Parathyroid adenoma (tissue), 2 donors: Measurements from ENCODE around the gene CDIPT.

Experiments
- H2AFZ ChIP-seq: fragments of 300-600 bp; sonication (generic); one replicate; pipeline ENCODE4 v1.7.0; 2017; ENCODE audit warnings: antibody characterized with exemption, mild to moderate bottlenecking
- H3K27ac ChIP-seq: fragments of 300-600 bp; sonication (generic); one replicate; pipeline ENCODE4 v1.7.0; 2017
- H3K27me3 ChIP-seq: fragments of 300-600 bp; sonication (generic); one replicate; pipeline ENCODE4 v1.7.0; 2017; ENCODE audit warnings: low read length; ENCODE audit not compliant: control insufficient read depth, insufficient read depth
- H3K36me3 ChIP-seq: fragments of 300-600 bp; sonication (generic); one replicate; pipeline ENCODE4 v1.7.0; 2017; ENCODE audit warnings: low read length; ENCODE audit not compliant: control insufficient read depth, insufficient read depth
- H3K4me1 ChIP-seq: fragments of 300-600 bp; sonication (generic); one replicate; pipeline ENCODE4 v1.7.0; 2017; ENCODE audit warnings: control low read depth
- H3K4me2 ChIP-seq: fragments of 300-600 bp; sonication (generic); one replicate; pipeline ENCODE4 v1.7.0; 2017; ENCODE audit warnings: low read length
- H3K4me3 ChIP-seq: fragments of 300-600 bp; sonication (generic); one replicate; pipeline ENCODE4 v1.7.0; 2017; ENCODE audit warnings: low read depth, low read length
- H3K79me2 ChIP-seq: fragments of 300-600 bp; sonication (generic); one replicate; pipeline ENCODE4 v1.7.0; 2017; ENCODE audit warnings: control low read depth
- H3K9ac ChIP-seq: fragments of 300-600 bp; sonication (generic); one replicate; pipeline ENCODE4 v1.7.0; 2017; ENCODE audit warnings: mild to moderate bottlenecking
- H3K9me3 ChIP-seq: fragments of 300-600 bp; sonication (generic); one replicate; pipeline ENCODE4 v1.7.0; 2017; ENCODE audit warnings: low read length; ENCODE audit not compliant: control insufficient read depth
- TF ChIP-seq, protein P1 (sequence below): fragments of 300-600 bp; sonication (generic); IDR thresholded peaks from one replicate; pipeline ENCODE4 v1.7.0; 2017; ENCODE audit warnings: antibody characterized with exemption, mild to moderate bottlenecking
- donor health status: primary hyperparathyroidism.

Gene CDIPT

DNA sequence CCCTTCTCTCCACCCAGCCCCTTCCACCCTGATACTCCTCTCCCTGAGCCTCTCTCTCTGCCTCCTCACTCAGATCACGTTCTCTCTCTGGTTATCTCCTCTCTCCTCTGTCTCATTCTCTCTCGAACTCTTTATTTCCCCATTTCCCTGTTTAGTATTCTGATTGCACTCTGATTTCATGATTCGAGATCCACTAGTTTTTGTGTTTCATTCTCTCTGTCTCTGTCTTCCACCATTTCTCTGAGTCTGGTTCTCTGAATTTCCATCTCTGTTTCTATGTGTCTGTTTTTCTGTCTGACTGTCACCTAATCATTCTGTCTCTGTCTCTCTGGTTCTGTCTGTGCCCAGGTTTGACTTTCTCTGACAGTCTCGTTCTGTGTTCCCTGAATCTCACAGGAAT is 34.3 kb upstream of the CDIPT start:
- Histone ChIP-seq H3K4me3 (no peak overlapping the region), H3K4me2 (no peak overlapping the region), H3K36me3 (no peaks in the 10 kb centered on the region), H3K27me3 (no peaks in the 10 kb centered on the region), H2AFZ (no peak overlapping the region), H3K79me2 (no peaks in the 10 kb centered on the region), H3K9ac (no peak overlapping the region), H3K9me3 (no peaks in the 10 kb centered on the region), H3K4me1 (peaks cover 11% of the 10 kb centered on the region), H3K27ac (no peak overlapping the region)
- TF ChIP-seq, protein P1, sequence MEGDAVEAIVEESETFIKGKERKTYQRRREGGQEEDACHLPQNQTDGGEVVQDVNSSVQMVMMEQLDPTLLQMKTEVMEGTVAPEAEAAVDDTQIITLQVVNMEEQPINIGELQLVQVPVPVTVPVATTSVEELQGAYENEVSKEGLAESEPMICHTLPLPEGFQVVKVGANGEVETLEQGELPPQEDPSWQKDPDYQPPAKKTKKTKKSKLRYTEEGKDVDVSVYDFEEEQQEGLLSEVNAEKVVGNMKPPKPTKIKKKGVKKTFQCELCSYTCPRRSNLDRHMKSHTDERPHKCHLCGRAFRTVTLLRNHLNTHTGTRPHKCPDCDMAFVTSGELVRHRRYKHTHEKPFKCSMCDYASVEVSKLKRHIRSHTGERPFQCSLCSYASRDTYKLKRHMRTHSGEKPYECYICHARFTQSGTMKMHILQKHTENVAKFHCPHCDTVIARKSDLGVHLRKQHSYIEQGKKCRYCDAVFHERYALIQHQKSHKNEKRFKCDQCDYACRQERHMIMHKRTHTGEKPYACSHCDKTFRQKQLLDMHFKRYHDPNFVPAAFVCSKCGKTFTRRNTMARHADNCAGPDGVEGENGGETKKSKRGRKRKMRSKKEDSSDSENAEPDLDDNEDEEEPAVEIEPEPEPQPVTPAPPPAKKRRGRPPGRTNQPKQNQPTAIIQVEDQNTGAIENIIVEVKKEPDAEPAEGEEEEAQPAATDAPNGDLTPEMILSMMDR, result no peak

DNA sequence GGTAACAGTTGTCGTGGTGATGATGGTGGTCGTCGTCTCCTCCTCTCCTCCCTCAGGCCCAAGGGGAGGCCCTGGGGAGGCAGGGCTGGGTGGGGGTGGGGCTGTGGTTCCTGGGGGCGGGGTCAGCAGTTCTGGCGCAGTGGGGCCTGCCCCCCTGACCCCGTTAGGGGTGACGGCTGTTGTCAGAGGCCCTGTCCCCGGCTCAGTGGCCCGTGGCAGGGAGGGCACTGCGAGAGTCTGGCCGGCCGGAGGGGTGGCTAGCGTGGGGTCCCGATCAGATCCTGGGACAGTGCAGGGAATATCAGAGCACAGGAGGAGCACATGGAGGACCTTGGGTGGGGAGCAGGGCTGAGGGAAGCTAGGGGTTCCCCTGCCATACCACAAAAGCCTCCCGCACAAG is 33.8 kb upstream of the CDIPT start:
- no peaks in the 10 kb centered on the region for H3K9me3 ChIP-seq
- no peaks in the 10 kb centered on the region for H3K27me3 ChIP-seq
- H3K4me3 ChIP-seq, result no peak overlapping the region
- H3K27ac ChIP-seq, result no peak overlapping the region
- H3K4me1 ChIP-seq, result peaks cover 11% of the 10 kb centered on the region
- TF ChIP-seq, protein P1, result no peak
- no peak overlapping the region for H3K4me2 ChIP-seq
- no peak overlapping the region for H2AFZ ChIP-seq
- H3K36me3 ChIP-seq, result no peaks in the 10 kb centered on the region
- no peak overlapping the region for H3K9ac ChIP-seq
- H3K79me2 ChIP-seq, result no peaks in the 10 kb centered on the region

GRCh38 chr16:29894352-29894751 is 31.3 kb upstream of the CDIPT start:
- Histone ChIP-seq H3K4me1 (peaks cover 11% of the 10 kb centered on the region), H3K27me3 (no peaks in the 10 kb centered on the region), H3K9ac (no peak overlapping the region), H3K36me3 (no peaks in the 10 kb centered on the region), H3K79me2 (no peaks in the 10 kb centered on the region), H3K4me3 (no peak overlapping the region), H3K27ac (no peak overlapping the region), H2AFZ (no peak overlapping the region), H3K9me3 (no peaks in the 10 kb centered on the region), H3K4me2 (no peak overlapping the region)
- TF ChIP-seq, protein P1, result no peak

DNA sequence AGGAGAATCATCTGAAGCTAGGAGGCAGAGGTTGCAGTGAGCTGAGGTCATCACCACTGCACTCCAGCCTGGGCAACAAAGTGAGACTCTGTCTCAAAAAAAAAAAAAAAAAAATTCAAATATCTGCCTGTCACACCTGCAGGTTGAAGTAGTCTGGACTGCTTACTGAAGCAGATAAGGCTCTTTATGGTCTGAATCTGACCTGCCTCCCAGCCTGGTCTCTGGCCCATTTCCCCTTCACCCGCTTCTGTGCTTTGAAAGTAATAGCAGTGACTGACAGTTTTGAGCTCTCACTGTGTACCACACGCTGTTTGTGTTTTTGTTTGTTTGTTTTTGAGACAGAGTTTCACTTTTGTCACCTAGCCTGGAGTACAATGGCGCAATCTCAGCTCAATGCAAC is 30.5 kb upstream of the CDIPT start:
- H3K4me1 ChIP-seq, result peaks cover 8% of the 10 kb centered on the region

DNA sequence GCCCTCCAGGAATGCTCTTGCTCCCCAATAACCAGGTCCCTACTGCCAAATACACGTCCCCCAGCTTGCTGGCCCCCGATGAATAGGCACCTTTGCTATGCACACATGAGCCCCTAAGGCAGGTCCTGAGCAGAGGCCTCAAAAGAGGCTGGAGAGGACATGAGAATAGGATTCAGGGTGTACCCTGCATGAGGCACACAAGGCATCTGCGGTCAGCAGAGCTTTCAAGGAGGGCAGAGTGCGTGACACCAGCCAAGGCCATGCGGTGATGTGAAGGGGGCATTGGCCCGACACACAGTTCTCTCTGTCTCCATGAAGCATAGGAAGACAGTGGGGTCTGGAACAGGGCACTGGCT is 29.4 kb upstream of the CDIPT start:
- Histone ChIP-seq H3K4me1 (peaks cover 3% of the 10 kb centered on the region), H3K79me2 (no peaks in the 10 kb centered on the region), H3K4me3 (no peak overlapping the region), H3K9me3 (no peaks in the 10 kb centered on the region), H3K27me3 (no peaks in the 10 kb centered on the region), H3K27ac (no peak overlapping the region), H3K4me2 (no peak overlapping the region), H3K36me3 (no peaks in the 10 kb centered on the region), H2AFZ (no peak overlapping the region), H3K9ac (no peak overlapping the region)
- TF ChIP-seq, protein P1, result no peak

More for the DNA sequence above, 30.5 kb upstream of the CDIPT start:
- no peak overlapping the region for H2AFZ ChIP-seq
- H3K4me3 ChIP-seq, result no peak overlapping the region
- TF ChIP-seq, protein P1, result no peak
- H3K27me3 ChIP-seq, result no peaks in the 10 kb centered on the region
- H3K9ac ChIP-seq, result no peak overlapping the region
- H3K36me3 ChIP-seq, result no peaks in the 10 kb centered on the region
- no peak overlapping the region for H3K4me2 ChIP-seq
- no peaks in the 10 kb centered on the region for H3K79me2 ChIP-seq
- H3K27ac ChIP-seq, result no peak overlapping the region
- H3K9me3 ChIP-seq, result no peaks in the 10 kb centered on the region
